HepG2 (cell line): Measurements from ENCODE around the gene LMBRD2. TPM values are rescaled to one million over a fixed set of nuclear protein-coding genes. Genes with fewer than 3 reads are reported as not detected.

ENCODE experiments used
- FLYWCH1 ChIP-seq: sonication (generic); formaldehyde crosslinking; IDR thresholded peaks from 2 replicates; pipeline ENCODE4 v1.8.1; 2023; ENCODE audit warnings: mild to moderate bottlenecking, missing genetic modification reagents
- GZF1 ChIP-seq: sonication (generic); formaldehyde crosslinking; IDR thresholded peaks from 2 replicates; pipeline ENCODE4 v1.5.1; 2020; ENCODE audit warnings: mild to moderate bottlenecking, missing genetic modification reagents
- NPAS2 ChIP-seq: sonication (generic); formaldehyde crosslinking; IDR thresholded peaks from 2 replicates; pipeline ENCODE4 v1.8.0; 2022; ENCODE audit warnings: mild to moderate bottlenecking, missing genetic modification reagents, borderline replicate concordance
- REXO4 ChIP-seq: sonication (generic); formaldehyde crosslinking; IDR thresholded peaks from 2 replicates; pipeline ENCODE4 v1.8.0; 2022; ENCODE audit warnings: missing genetic modification reagents, mild to moderate bottlenecking, borderline replicate concordance
- RORA ChIP-seq: sonication (generic); formaldehyde crosslinking; IDR thresholded peaks from 2 replicates; pipeline ENCODE4 v1.5.0; 2020; ENCODE audit warnings: mild to moderate bottlenecking, missing genetic modification reagents, moderate library complexity
- SOX13 ChIP-seq, 3 experiments: fragments of 450-650 bp in 1 of 3; sonication (generic) in 1 of 3; formaldehyde crosslinking in 1 of 3; IDR thresholded peaks in 2 of 3; conservative IDR thresholded peaks in 1 of 3; 2 replicates each; pipeline versions ENCODE4 v1.5.0 to v1.6.1; 2016 to 2020; ENCODE audit warnings: antibody characterized with exemption in 1 of 3, mild to moderate bottlenecking in 1 of 3, missing compliant biosample characterization in 1 of 3, missing genetic modification reagents in 1 of 3, moderate library complexity in 1 of 3
- ZNF224 ChIP-seq: sonication (generic); formaldehyde crosslinking; IDR thresholded peaks from 2 replicates; pipeline ENCODE4 v1.5.0; 2020; ENCODE audit warnings: mild to moderate bottlenecking, missing genetic modification reagents
- ZNF446 ChIP-seq: sonication (generic); formaldehyde crosslinking; IDR thresholded peaks from 2 replicates; pipeline ENCODE4 v1.5.0; 2020; ENCODE audit warnings: mild to moderate bottlenecking, missing genetic modification reagents
- ZNF557 ChIP-seq: sonication (generic); formaldehyde crosslinking; IDR thresholded peaks from 2 replicates; pipeline ENCODE4 v1.4.0; 2020; ENCODE audit warnings: missing genetic modification reagents
- ZNF577 ChIP-seq: sonication (generic); formaldehyde crosslinking; IDR thresholded peaks from 2 replicates; pipeline ENCODE4 v1.4.0; 2020; ENCODE audit warnings: mild to moderate bottlenecking, low read depth, missing genetic modification reagents, borderline replicate concordance
- ZNF780A ChIP-seq: sonication (generic); formaldehyde crosslinking; IDR thresholded peaks from 2 replicates; pipeline ENCODE4 v1.8.0; 2022; ENCODE audit warnings: mild to moderate bottlenecking, missing genetic modification reagents, moderate library complexity
- ZSCAN29 ChIP-seq: sonication (generic); formaldehyde crosslinking; conservative IDR thresholded peaks from 2 replicates; pipeline ENCODE4 v1.4.0; 2020; ENCODE audit warnings: mild to moderate bottlenecking, missing genetic modification reagents
- polyA plus RNA-seq, 8 experiments: library from polyadenylated mRNA; depleted of rRNA in 3 of 8; stranded (reverse) in 7 of 8; unstranded in 1 of 8; fragments of >200 nt; fragmentation: Illumina TruSeq in 4 of 8; extraction: Trizol in 4 of 8; gene quantifications; 2 replicates each; pipeline versions ENCODE4 v1.2.1 to v1.2.3, GENCODE V29; 2011 to 2016; ENCODE audit warnings: low read depth in 4 of 8, missing spikeins in 1 of 8, mixed read lengths in 1 of 8; ENCODE audit not compliant: insufficient read depth in 1 of 8
- total RNA-seq, 5 experiments: library from RNA; depleted of rRNA; stranded (reverse); fragments of >200 nt; fragmentation: Illumina TruSeq; extraction: Trizol; gene quantifications; 2 replicates each; pipeline ENCODE4 v1.2.3, GENCODE V29; 2016; ENCODE audit warnings: low read depth in 1 of 5
- TF ChIP-seq, protein P1 (sequence below): sonication (generic); formaldehyde crosslinking; IDR thresholded peaks from 2 replicates; pipeline ENCODE4 v1.5.0; 2020; ENCODE audit warnings: missing genetic modification reagents
- TF ChIP-seq, protein P2 (sequence below): sonication (generic); formaldehyde crosslinking; IDR thresholded peaks from 2 replicates; pipeline ENCODE4 v1.4.0; 2020; ENCODE audit warnings: missing genetic modification reagents, borderline replicate concordance
- TF ChIP-seq, protein P3 (sequence below): sonication (generic); formaldehyde crosslinking; IDR thresholded peaks from 2 replicates; pipeline ENCODE4 v1.4.0; 2020; ENCODE audit warnings: missing genetic modification reagents
- TF ChIP-seq, protein P4 (sequence below): sonication (generic); formaldehyde crosslinking; IDR thresholded peaks from 2 replicates; pipeline ENCODE4 v1.5.1; 2020; ENCODE audit warnings: missing genetic modification reagents, mild to moderate bottlenecking, borderline replicate concordance

LMBRD2 gene
- total and polyA plus RNA-seq, 2 of the 13 experiments (the other 11 are each of a cell fraction or from before 2014, with no cell fraction given), result 2.0 to 4.7 TPM

DNA sequence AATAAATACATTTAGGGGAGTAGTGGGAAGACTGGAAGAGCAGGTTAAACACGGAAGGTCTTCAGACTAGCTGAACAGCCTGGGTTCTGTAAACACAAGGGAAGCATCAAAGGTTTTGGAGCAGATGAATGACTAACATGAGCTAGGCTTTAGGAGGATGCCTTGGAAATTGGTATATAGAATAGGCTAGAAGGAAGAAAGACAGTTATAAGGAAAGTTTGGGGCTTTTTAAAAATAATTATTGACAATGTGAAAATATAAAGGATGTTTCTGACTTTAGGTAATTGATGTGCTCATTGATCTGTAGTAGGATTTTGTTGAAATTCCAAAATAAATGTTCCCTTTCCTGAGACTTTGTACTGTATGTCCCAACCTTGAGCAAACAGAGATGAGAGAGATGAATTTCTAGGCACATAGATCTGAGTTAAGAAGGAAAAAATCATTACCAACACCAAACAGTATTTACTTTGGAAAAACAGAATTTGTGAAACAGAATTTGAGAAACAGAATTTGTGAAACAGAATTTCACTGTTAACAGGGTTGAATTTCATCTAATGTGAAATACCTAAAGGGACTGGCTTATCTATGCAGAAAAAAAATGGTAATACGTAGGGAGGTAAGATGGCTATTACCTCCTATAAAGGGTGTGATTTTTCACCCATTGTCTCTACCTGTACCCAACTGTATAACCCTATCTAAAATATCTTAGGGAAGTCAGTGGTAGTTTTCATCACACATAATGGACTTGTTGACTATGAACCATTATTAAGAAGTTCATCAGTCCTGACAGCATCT lies 29.1 kb upstream of the LMBRD2 start (continued):
- TF ChIP-seq ZNF780A (CRISPR knock-in tag) (no peak), ZNF557 (CRISPR knock-in tag) (no peak), REXO4 (no peak), RORA (CRISPR knock-in tag) (no peak), ZSCAN29 (CRISPR knock-in tag) (no peak), ZNF224 (CRISPR knock-in tag) (no peak), SOX13 (IDR thresholded peaks at IDR 0.05) (peak; percentile 60; the same call in 1 of the 2 replicates), SOX13 (CRISPR knock-in tag; conservative IDR thresholded peaks at IDR 0.05 in 1 of 2, IDR thresholded peaks at IDR 0.05 in 1 of 2) (peak in 1 of 2 experiments; percentile 69; a peak in 1 of 4 replicates), NPAS2 (CRISPR knock-in tag) (no peak), FLYWCH1 (CRISPR knock-in tag) (no peak), ZNF577 (CRISPR knock-in tag) (no peak), GZF1 (CRISPR knock-in tag) (no peak), ZNF446 (CRISPR knock-in tag) (no peak)
- TF ChIP-seq, protein P1, sequence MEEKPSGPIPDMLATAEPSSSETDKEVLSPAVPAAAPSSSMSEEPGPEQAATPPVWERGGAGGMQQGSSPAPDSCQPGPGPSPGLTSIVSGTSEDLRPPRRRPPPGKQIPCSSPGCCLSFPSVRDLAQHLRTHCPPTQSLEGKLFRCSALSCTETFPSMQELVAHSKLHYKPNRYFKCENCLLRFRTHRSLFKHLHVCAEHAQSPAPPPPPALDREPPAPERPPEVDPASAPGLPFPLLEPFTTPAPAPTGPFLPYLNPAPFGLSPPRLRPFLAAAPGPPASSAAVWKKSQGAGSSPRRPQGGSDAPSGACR (CRISPR knock-in tag), result no peak
- TF ChIP-seq, protein P2, sequence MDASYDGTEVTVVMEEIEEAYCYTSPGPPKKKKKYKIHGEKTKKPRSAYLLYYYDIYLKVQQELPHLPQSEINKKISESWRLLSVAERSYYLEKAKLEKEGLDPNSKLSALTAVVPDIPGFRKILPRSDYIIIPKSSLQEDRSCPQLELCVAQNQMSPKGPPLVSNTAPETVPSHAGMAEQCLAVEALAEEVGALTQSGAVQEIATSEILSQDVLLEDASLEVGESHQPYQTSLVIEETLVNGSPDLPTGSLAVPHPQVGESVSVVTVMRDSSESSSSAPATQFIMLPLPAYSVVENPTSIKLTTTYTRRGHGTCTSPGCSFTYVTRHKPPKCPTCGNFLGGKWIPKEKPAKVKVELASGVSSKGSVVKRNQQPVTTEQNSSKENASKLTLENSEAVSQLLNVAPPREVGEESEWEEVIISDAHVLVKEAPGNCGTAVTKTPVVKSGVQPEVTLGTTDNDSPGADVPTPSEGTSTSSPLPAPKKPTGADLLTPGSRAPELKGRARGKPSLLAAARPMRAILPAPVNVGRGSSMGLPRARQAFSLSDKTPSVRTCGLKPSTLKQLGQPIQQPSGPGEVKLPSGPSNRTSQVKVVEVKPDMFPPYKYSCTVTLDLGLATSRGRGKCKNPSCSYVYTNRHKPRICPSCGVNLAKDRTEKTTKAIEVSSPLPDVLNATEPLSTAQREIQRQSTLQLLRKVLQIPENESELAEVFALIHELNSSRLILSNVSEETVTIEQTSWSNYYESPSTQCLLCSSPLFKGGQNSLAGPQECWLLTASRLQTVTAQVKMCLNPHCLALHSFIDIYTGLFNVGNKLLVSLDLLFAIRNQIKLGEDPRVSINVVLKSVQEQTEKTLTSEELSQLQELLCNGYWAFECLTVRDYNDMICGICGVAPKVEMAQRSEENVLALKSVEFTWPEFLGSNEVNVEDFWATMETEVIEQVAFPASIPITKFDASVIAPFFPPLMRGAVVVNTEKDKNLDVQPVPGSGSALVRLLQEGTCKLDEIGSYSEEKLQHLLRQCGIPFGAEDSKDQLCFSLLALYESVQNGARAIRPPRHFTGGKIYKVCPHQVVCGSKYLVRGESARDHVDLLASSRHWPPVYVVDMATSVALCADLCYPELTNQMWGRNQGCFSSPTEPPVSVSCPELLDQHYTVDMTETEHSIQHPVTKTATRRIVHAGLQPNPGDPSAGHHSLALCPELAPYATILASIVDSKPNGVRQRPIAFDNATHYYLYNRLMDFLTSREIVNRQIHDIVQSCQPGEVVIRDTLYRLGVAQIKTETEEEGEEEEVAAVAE (CRISPR knock-in tag), result no peak
- TF ChIP-seq, protein P3, sequence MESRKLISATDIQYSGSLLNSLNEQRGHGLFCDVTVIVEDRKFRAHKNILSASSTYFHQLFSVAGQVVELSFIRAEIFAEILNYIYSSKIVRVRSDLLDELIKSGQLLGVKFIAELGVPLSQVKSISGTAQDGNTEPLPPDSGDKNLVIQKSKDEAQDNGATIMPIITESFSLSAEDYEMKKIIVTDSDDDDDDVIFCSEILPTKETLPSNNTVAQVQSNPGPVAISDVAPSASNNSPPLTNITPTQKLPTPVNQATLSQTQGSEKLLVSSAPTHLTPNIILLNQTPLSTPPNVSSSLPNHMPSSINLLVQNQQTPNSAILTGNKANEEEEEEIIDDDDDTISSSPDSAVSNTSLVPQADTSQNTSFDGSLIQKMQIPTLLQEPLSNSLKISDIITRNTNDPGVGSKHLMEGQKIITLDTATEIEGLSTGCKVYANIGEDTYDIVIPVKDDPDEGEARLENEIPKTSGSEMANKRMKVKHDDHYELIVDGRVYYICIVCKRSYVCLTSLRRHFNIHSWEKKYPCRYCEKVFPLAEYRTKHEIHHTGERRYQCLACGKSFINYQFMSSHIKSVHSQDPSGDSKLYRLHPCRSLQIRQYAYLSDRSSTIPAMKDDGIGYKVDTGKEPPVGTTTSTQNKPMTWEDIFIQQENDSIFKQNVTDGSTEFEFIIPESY (CRISPR knock-in tag), result no peak
- TF ChIP-seq, protein P4, sequence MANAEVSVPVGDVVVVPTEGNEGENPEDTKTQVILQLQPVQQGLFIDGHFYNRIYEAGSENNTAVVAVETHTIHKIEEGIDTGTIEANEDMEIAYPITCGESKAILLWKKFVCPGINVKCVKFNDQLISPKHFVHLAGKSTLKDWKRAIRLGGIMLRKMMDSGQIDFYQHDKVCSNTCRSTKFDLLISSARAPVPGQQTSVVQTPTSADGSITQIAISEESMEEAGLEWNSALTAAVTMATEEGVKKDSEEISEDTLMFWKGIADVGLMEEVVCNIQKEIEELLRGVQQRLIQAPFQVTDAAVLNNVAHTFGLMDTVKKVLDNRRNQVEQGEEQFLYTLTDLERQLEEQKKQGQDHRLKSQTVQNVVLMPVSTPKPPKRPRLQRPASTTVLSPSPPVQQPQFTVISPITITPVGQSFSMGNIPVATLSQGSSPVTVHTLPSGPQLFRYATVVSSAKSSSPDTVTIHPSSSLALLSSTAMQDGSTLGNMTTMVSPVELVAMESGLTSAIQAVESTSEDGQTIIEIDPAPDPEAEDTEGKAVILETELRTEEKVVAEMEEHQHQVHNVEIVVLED (CRISPR knock-in tag), result no peak
